ENCODE measurements around the gene CDS1.

The CDS1 gene

DNA sequence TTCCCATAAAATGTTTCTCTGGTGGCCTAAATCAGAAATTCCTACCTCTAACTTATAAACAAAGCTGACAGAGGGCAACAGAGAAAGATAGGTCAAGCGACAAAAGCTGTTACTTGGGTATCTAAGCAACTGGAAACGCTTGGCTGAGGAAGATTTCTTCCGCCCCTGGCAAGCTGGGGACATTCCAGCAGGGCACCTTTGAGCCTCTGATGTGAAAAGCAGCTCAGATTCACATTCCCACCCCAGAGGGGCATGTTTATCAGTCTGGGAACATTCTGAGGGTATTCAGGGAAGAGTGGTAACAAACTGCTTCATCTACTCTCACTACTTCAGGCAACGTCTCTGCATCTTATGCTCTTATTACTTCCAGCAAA, 3.5 kb upstream of the CDS1 start:
- Histone ChIP-seq H3K79me2 (ENCODE audit: low read length) (peaks cover 8% of the 10 kb centered on the region), H3F3A (ENCODE audit: insufficient read depth, low read length) (peaks cover 13% of the 10 kb centered on the region; the same call in 1 of the 2 replicates), H3K27ac (ENCODE audit: low read length) (no peak overlapping the region), H3K9me2 (replicated peaks; ENCODE audit: insufficient read depth, low read length) (no peaks in the 10 kb centered on the region), H3K36me3 (replicated peaks; ENCODE audit: insufficient read depth, low read length) (no peaks in the 10 kb centered on the region), H3K9me3 (replicated peaks; ENCODE audit: insufficient read depth, low read length) (no peaks in the 10 kb centered on the region), H2AFZ (ENCODE audit: low read length) (no peak overlapping the region), H3K9ac (ENCODE audit: low read length) (no peak overlapping the region), H3K4me1 (ENCODE audit: low read length) (peaks cover 7% of the 10 kb centered on the region), H3K4me3 (ENCODE audit: low read length) (no peak overlapping the region), H3K27me3 (replicated peaks; ENCODE audit: insufficient read depth, low read length) (no peaks in the 10 kb centered on the region), H3K4me2 (ENCODE audit: low read depth, low read length) (no peak overlapping the region), H4K20me1 (ENCODE audit: insufficient read depth, low read length) (no peaks in the 10 kb centered on the region)
- TF ChIP-seq, protein P1, sequence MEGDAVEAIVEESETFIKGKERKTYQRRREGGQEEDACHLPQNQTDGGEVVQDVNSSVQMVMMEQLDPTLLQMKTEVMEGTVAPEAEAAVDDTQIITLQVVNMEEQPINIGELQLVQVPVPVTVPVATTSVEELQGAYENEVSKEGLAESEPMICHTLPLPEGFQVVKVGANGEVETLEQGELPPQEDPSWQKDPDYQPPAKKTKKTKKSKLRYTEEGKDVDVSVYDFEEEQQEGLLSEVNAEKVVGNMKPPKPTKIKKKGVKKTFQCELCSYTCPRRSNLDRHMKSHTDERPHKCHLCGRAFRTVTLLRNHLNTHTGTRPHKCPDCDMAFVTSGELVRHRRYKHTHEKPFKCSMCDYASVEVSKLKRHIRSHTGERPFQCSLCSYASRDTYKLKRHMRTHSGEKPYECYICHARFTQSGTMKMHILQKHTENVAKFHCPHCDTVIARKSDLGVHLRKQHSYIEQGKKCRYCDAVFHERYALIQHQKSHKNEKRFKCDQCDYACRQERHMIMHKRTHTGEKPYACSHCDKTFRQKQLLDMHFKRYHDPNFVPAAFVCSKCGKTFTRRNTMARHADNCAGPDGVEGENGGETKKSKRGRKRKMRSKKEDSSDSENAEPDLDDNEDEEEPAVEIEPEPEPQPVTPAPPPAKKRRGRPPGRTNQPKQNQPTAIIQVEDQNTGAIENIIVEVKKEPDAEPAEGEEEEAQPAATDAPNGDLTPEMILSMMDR (IDR thresholded peaks at IDR 0.05; ENCODE audit: low read length) = no peak
- TF ChIP-seq EZH2phosphoT487 (IDR thresholded peaks at IDR 0.05; ENCODE audit: low read length) = no peak
- no peak for DNase-seq

DNA sequence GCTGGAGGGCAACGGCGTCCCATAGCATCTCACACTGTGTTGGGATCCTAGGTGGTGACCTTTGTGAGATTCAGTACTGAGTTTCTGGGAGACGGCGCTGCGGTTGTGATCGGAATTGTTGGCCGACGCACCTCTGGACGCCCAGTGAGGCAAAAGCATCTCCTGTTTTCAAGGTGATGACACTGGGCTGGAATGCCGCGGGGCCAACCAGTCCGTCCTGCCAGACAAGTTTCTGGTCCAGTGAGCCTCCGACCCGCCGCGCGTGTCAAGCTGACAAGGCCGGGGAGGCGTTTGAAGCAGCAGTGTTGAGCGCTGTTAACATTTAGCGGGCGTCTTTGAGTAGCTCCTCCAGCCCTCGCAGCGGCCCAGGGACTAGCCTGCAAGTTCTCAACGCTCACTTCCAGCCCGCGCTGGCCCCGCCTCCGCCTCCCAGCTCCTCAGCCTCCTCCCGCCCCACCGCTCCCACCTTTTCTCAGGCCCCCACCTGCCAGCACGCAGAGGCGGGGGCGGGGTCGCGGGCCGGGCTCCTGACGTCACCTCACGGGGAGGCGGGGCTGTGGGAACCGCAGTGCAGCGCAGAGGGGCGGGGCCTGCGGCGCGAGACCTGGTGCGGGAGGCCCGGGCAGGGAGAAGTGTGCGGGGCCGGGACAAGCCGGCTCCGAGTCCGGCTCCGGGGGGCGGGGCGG, 482 bp upstream of the CDS1 start:
- peak overlapping the region; percentile 72 for H2AFZ ChIP-seq (ENCODE audit: low read length)

DNA sequence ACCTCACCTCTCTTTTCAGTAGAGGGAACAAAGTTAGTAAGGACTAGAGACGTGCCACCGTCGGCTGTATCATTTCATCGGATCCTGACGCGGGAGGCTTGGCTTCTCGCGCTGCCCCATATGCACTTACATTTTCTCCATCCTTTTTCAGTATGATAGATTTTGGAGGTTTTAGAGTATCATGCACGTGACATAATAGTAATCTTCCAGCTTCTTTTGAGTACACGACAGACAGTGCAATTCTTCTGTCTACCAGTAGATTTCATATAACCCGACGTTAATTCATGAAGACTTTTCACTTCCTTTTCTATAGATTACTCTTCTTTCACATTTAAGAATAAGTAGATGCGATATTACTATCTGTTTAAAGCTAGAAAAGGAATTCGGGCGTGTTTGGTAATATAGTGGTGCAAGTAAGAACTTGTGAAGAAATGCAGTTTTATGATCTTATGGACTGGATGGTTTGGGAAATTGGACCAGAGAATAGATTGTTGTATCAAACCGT, 1.0 kb downstream of the CDS1 start:
- H2AFZ ChIP-seq (ENCODE audit: low read length) = peak overlapping the region; percentile 92
- H3K36me3 ChIP-seq (replicated peaks; ENCODE audit: insufficient read depth, low read length) = no peaks in the 10 kb centered on the region
- no peaks in the 10 kb centered on the region for H3K27me3 ChIP-seq (replicated peaks; ENCODE audit: insufficient read depth, low read length)
- no peaks in the 10 kb centered on the region for H3K9me2 ChIP-seq (replicated peaks; ENCODE audit: insufficient read depth, low read length)
- no peaks in the 10 kb centered on the region for H3K9me3 ChIP-seq (replicated peaks; ENCODE audit: insufficient read depth, low read length)
- H3K27ac ChIP-seq (ENCODE audit: low read length) = peak overlapping the region; percentile 80; the same call in 1 of the 2 replicates
- peaks cover 12% of the 10 kb centered on the region for H3K4me1 ChIP-seq (ENCODE audit: low read length)
- peak; percentile 36 for DNase-seq
- peak overlapping the region; percentile 47 for H3K4me2 ChIP-seq (ENCODE audit: low read depth, low read length)
- H3K79me2 ChIP-seq (ENCODE audit: low read length) = peaks cover 42% of the 10 kb centered on the region
- H3K4me3 ChIP-seq (ENCODE audit: low read length) = peak overlapping the region; percentile 93
- TF ChIP-seq, protein P1 (IDR thresholded peaks at IDR 0.05; ENCODE audit: low read length) = peak; percentile 32; the same call in 1 of the 2 replicates
- no peak for TF ChIP-seq EZH2phosphoT487 (IDR thresholded peaks at IDR 0.05; ENCODE audit: low read length)
- H3F3A ChIP-seq (ENCODE audit: insufficient read depth, low read length) = peaks cover 13% of the 10 kb centered on the region; the same call in 1 of the 2 replicates
- no peaks in the 10 kb centered on the region for H4K20me1 ChIP-seq (ENCODE audit: insufficient read depth, low read length)
- H3K9ac ChIP-seq (ENCODE audit: low read length) = peak overlapping the region; percentile 83

More for the DNA sequence above, 482 bp upstream of the CDS1 start:
- Histone ChIP-seq H3K9me3 (replicated peaks; ENCODE audit: insufficient read depth, low read length) (no peaks in the 10 kb centered on the region), H3K27me3 (replicated peaks; ENCODE audit: insufficient read depth, low read length) (no peaks in the 10 kb centered on the region), H3F3A (ENCODE audit: insufficient read depth, low read length) (peaks cover 13% of the 10 kb centered on the region; the same call in 1 of the 2 replicates), H3K9me2 (replicated peaks; ENCODE audit: insufficient read depth, low read length) (no peaks in the 10 kb centered on the region), H3K4me3 (ENCODE audit: low read length) (peak overlapping the region; percentile 93), H3K27ac (ENCODE audit: low read length) (peak overlapping the region; percentile 80; the same call in 1 of the 2 replicates), H4K20me1 (ENCODE audit: insufficient read depth, low read length) (no peaks in the 10 kb centered on the region), H3K4me1 (ENCODE audit: low read length) (peaks cover 12% of the 10 kb centered on the region), H3K4me2 (ENCODE audit: low read depth, low read length) (peak overlapping the region; percentile 89), H3K36me3 (replicated peaks; ENCODE audit: insufficient read depth, low read length) (no peaks in the 10 kb centered on the region), H3K79me2 (ENCODE audit: low read length) (peaks cover 33% of the 10 kb centered on the region), H3K9ac (ENCODE audit: low read length) (peak overlapping the region; percentile 83; the same call in 1 of the 2 replicates)
- DNase-seq = peak; percentile 94
- TF ChIP-seq, protein P1 (IDR thresholded peaks at IDR 0.05; ENCODE audit: low read length) = no peak
- no peak for TF ChIP-seq EZH2 (optimal IDR thresholded peaks at IDR 0.05; ENCODE audit: low read depth, low read length)
- TF ChIP-seq EZH2phosphoT487 (IDR thresholded peaks at IDR 0.05; ENCODE audit: low read length) = no peak
